Central memory CD8-positive, alpha-beta T cell (primary cell): ENCODE results near the gene RPUSD4.
"Not testable (repeated sequence)": the region's sequence is repeated elsewhere in the genome, so short reads cannot be mapped to it uniquely, and the experiment has no call there.

ENCODE experiments used
- ATAC-seq: fragments of 150-1000 bp; cut with Tn5 transposase; replicated peaks from 2 replicates; pipeline ENCODE4 v1.10.0; 2022; ENCODE audit warnings: mild to moderate bottlenecking, moderate FRiP score, moderate number of reproducible peaks; ENCODE audit not compliant: poor library complexity, severe bottlenecking; ENCODE audit errors: extremely low read depth
- DNase-seq, 2 donors: peaks; one replicate each; pipeline ENCODE4 v3.0.0; 2021; ENCODE audit warnings: low spot score in 2 of 2
- H3K27ac Mint-ChIP-seq: one replicate; pipeline ENCODE4 v1.8.0; 2022; ENCODE audit warnings: low read depth, mild to moderate bottlenecking, moderate library complexity, mixed read lengths
- H3K27me3 Mint-ChIP-seq: one replicate; pipeline ENCODE4 v1.8.0; 2022; ENCODE audit warnings: mixed read lengths
- H3K36me3 Mint-ChIP-seq: one replicate; pipeline ENCODE4 v1.8.0; 2022; ENCODE audit warnings: mild to moderate bottlenecking, moderate library complexity, mixed read lengths; ENCODE audit not compliant: insufficient read depth
- H3K4me1 Mint-ChIP-seq: one replicate; pipeline ENCODE4 v1.8.0; 2022; ENCODE audit warnings: mixed read lengths
- H3K4me3 Mint-ChIP-seq: one replicate; pipeline ENCODE4 v1.8.0; 2022; ENCODE audit warnings: mild to moderate bottlenecking, moderate library complexity, mixed read lengths
- H3K9me3 Mint-ChIP-seq: one replicate; pipeline ENCODE4 v1.8.0; 2022; ENCODE audit warnings: mixed read lengths

The RPUSD4 gene

GRCh38 chr11:126211236-126212088, at the start of gene RPUSD4, which contains the start of gene FAM118B:
TSS of gene RPUSD4 (minus strand) at chr11:126211650. CDS start at chr11:126211638, 12 bp downstream.
TSS of gene FAM118B (plus strand) at chr11:126211782. CDS start at chr11:126235002, 23,220 bp downstream.
- peak within 1 kb of the TSS; percentile 94 for H3K27ac Mint-ChIP-seq
- no peaks in the 10 kb centered on the region for H3K27me3 Mint-ChIP-seq
- peaks cover 40% of the 10 kb centered on the region for H3K4me1 Mint-ChIP-seq
- H3K4me3 Mint-ChIP-seq, result peak within 1 kb of the TSS; percentile 93
- H3K36me3 Mint-ChIP-seq, result peaks cover 27% of the 10 kb centered on the region
- ATAC-seq, result peak; percentile 97
- no peaks in the 10 kb centered on the region for H3K9me3 Mint-ChIP-seq
- DNase-seq, result peak; percentile 98 to 100

GRCh38 chr11:126257764-126258163, 46.3 kb upstream of the RPUSD4 start:
- no peak for ATAC-seq
- H3K36me3 Mint-ChIP-seq, result peaks cover 18% of the 10 kb centered on the region
- H3K4me1 Mint-ChIP-seq, result no peaks in the 10 kb centered on the region
- no peak for DNase-seq
- no peak overlapping the region for H3K27ac Mint-ChIP-seq
- H3K27me3 Mint-ChIP-seq, result no peaks in the 10 kb centered on the region
- H3K4me3 Mint-ChIP-seq, result no peak overlapping the region
- H3K9me3 Mint-ChIP-seq, result no peaks in the 10 kb centered on the region

- Mint-ChIP-seq H3K36me3 (peaks cover 18% of the 10 kb centered on the region), H3K9me3 (no peaks in the 10 kb centered on the region), H3K27ac (no peak overlapping the region), H3K4me1 (no peaks in the 10 kb centered on the region), H3K4me3 (no peak overlapping the region), H3K27me3 (no peaks in the 10 kb centered on the region)
- no peak for DNase-seq
- ATAC-seq, result no peak
Observed at GRCh38 chr11:126257144-126257543, 45.7 kb upstream of the RPUSD4 start.

- Mint-ChIP-seq H3K9me3 (no peaks in the 10 kb centered on the region), H3K27me3 (no peaks in the 10 kb centered on the region), H3K36me3 (peaks cover 19% of the 10 kb centered on the region), H3K4me3 (no peak overlapping the region), H3K27ac (peak overlapping the region; percentile 19), H3K4me1 (no peaks in the 10 kb centered on the region)
- ATAC-seq (no peak), DNase-seq (no peak)
Observed at GRCh38 chr11:126256216-126256615, 44.8 kb upstream of the RPUSD4 start.

- H3K4me1 Mint-ChIP-seq, ATAC-seq, H3K27me3 Mint-ChIP-seq, DNase-seq, H3K27ac Mint-ChIP-seq, H3K4me3 Mint-ChIP-seq, H3K9me3 Mint-ChIP-seq: not testable (repeated sequence)
- H3K36me3 Mint-ChIP-seq, result peaks cover 18% of the 10 kb centered on the region
Observed at GRCh38 chr11:126255507-126255906, 44.1 kb upstream of the RPUSD4 start.

- ATAC-seq, result no peak
- H3K27ac Mint-ChIP-seq, result no peak overlapping the region
- H3K4me3 Mint-ChIP-seq, result no peak overlapping the region
- H3K36me3 Mint-ChIP-seq, result peaks cover 15% of the 10 kb centered on the region
- no peaks in the 10 kb centered on the region for H3K27me3 Mint-ChIP-seq
- no peaks in the 10 kb centered on the region for H3K4me1 Mint-ChIP-seq
- DNase-seq, result no peak
- no peaks in the 10 kb centered on the region for H3K9me3 Mint-ChIP-seq
Observed at GRCh38 chr11:126254819-126255218, 43.4 kb upstream of the RPUSD4 start.

- H3K36me3 Mint-ChIP-seq, result peaks cover 15% of the 10 kb centered on the region
- H3K4me3 Mint-ChIP-seq, result no peak overlapping the region
- DNase-seq (no peak), ATAC-seq (no peak)
- H3K27me3 Mint-ChIP-seq, result no peaks in the 10 kb centered on the region
- no peak overlapping the region for H3K27ac Mint-ChIP-seq
- H3K4me1 Mint-ChIP-seq, result no peaks in the 10 kb centered on the region
- no peaks in the 10 kb centered on the region for H3K9me3 Mint-ChIP-seq
Observed at GRCh38 chr11:126253265-126253664, 41.8 kb upstream of the RPUSD4 start.

- no peak overlapping the region for H3K4me3 Mint-ChIP-seq
- peaks cover 18% of the 10 kb centered on the region for H3K36me3 Mint-ChIP-seq
- no peaks in the 10 kb centered on the region for H3K27me3 Mint-ChIP-seq
- DNase-seq (no peak), ATAC-seq (no peak)
- H3K9me3 Mint-ChIP-seq, result no peaks in the 10 kb centered on the region
- no peaks in the 10 kb centered on the region for H3K4me1 Mint-ChIP-seq
- no peak overlapping the region for H3K27ac Mint-ChIP-seq
Observed at GRCh38 chr11:126246636-126247035, 35.2 kb upstream of the RPUSD4 start.

- Mint-ChIP-seq H3K9me3 (no peaks in the 10 kb centered on the region), H3K36me3 (peaks cover 14% of the 10 kb centered on the region), H3K27me3 (no peaks in the 10 kb centered on the region), H3K27ac (no peak overlapping the region), H3K4me3 (no peak overlapping the region), H3K4me1 (no peaks in the 10 kb centered on the region)
- DNase-seq (no peak), ATAC-seq (no peak)
Observed at GRCh38 chr11:126233391-126233790, 21.9 kb upstream of the RPUSD4 start.

- H3K36me3 Mint-ChIP-seq, result peaks cover 11% of the 10 kb centered on the region
- no peak overlapping the region for H3K4me3 Mint-ChIP-seq
- no peak for DNase-seq
- H3K27me3 Mint-ChIP-seq, result no peaks in the 10 kb centered on the region
- no peaks in the 10 kb centered on the region for H3K9me3 Mint-ChIP-seq
- no peaks in the 10 kb centered on the region for H3K4me1 Mint-ChIP-seq
- no peak for ATAC-seq
- H3K27ac Mint-ChIP-seq, result no peak overlapping the region
Observed at GRCh38 chr11:126232683-126233082, 21.2 kb upstream of the RPUSD4 start.

- Mint-ChIP-seq H3K4me1 (no peaks in the 10 kb centered on the region), H3K36me3 (peaks cover 11% of the 10 kb centered on the region), H3K9me3 (no peaks in the 10 kb centered on the region), H3K27ac (no peak overlapping the region), H3K4me3 (no peak overlapping the region), H3K27me3 (no peaks in the 10 kb centered on the region)
- ATAC-seq, result no peak
- no peak for DNase-seq
Observed at GRCh38 chr11:126231725-126232459, 20.4 kb upstream of the RPUSD4 start.

- Mint-ChIP-seq H3K36me3 (peaks cover 4% of the 10 kb centered on the region), H3K27ac (no peak overlapping the region), H3K4me1 (no peaks in the 10 kb centered on the region), H3K9me3 (no peaks in the 10 kb centered on the region), H3K27me3 (no peaks in the 10 kb centered on the region), H3K4me3 (no peak overlapping the region)
- DNase-seq (no peak), ATAC-seq (no peak)
Observed at GRCh38 chr11:126229858-126230540, 18.5 kb upstream of the RPUSD4 start.
